HG03558 (cell line): ENCODE measurements around the gene DPYSL3.

Experiments
- ATAC-seq: cut with Tn5 transposase; IDR thresholded peaks from one replicate; pipeline ENCODE4 v1.9.1; 2021; ENCODE audit warnings: moderate number of reproducible peaks; ENCODE audit not compliant: unreplicated experiment; ENCODE audit errors: extremely low read depth

The DPYSL3 gene

DNA sequence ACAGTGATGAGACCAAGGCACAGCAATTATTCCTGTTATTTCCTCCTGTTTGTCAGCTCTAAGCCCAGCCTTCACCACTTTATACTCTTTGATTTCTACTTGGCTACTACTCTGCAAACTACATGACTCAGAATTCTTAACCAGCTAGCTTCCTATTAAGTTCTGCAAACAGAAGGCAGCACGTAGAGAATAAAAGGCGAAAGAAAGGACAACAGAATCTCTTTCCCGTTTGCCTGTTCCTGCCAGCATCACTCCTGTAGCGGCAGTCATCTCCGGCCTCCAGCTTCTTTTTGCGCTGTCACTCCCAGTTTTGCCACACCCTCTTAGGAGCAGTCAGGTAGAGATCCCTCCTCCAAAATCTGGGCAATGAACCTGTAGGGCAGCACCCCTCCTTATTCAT is 29.9 kb downstream of the DPYSL3 start:
- no peak for ATAC-seq

DNA sequence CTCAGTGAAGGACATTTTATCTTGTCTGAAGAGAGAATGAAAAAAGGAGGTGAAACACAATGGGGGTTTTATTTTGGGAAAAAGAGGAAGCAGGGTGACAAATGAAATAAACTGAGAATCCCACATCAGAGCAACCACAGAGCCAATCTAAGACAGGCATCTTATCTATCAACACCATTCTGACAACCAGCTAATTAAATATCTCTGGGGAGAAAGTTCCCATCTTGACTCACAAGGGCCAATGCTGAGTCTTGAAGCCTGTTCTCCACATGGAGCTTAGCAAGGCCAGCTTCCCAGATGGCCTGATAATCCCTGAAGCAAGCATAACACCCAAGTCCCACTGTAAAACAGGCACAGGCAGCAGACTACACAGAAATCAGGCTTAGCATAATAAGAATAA is 30.4 kb downstream of the DPYSL3 start:
- ATAC-seq = no peak

DNA sequence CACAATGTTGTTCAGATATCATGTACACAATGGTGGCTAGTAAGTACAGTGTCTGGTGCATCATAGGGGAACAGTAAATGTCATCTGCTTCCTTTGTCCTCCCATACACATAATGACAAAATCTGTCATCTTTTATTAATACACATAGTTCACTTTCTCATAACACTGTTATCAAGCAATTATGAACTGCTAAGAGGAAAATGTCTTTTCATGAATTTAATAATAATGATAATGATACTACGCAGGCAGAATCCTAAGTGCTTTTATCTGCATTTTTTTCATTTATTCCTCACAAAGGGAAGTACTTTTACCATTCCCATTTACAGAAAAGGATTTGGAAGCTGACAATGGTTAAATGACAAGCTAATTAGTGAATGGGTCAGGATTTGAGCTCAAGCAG is 35.7 kb downstream of the DPYSL3 start:
- ATAC-seq = no peak

DNA sequence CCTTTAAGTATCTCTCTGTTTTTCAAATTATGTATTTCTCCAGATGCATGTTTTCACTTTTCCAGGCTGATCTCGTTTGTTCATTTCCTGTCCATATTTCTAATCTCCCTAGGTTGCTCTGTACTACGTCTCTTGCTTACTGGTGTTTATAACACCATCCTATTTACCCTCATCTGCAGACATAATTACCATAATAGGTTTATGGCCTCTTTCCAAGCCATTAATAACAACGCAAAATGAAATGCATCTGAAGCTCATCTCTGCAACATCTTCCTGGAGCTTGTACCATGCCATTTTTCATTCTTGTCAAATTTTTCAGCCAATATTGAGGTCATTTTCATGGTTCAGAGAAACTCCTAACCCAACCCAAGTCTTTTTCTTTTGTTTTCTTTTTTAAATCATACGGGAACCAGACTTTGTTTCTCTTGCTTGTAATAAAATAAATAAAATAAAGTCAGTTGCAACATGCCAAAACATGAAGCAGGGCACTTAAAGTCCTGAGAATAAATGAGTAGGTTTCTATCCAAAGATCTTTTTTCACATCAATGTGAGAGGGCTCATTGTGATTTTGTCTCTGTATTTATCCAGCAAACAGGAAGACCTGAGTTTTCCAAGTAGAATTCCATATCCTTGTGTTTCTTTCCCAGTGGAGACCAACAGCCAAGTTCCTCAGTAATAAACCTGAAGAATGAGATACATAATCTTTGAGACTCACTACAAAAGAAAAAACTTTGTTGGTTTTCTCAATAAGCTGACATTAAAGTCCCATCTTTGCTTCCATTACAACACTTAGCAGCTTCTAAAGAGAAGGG is 37.0 kb downstream of the DPYSL3 start:
- ATAC-seq = no peak

- ATAC-seq = no peak
Measured at GRCh38 chr5:147467973-147468508, 41.8 kb downstream of the DPYSL3 start.

DNA sequence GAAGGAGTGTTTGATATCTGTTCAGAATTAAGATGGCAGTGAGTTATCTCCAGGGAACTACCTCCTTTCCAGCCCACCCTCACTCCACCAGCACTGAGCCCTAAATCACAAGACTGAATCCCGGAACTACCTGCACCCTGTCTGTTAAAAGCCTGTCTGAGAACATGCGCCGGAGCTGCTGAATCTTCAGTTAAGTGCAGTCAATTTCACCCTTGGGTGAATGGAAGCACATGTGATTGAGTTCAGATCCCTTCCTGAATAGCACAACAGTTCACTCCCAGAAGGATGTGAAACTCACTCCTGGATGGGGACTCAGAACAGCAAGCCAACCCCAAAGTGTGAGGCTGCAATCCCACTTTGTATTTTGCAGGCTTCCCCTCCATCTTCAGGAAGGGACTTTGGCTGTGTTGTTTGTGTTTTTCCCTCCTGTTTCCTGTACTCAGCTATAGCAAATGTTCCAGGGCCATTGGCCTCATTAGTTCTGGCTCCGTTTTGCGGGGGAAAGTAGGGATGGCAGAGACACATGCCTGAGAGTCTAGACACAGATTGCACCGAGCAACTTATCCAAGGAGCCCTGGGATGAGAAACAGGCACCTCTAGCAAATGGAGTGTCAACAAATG is 43.4 kb downstream of the DPYSL3 start:
- no peak for ATAC-seq

DNA sequence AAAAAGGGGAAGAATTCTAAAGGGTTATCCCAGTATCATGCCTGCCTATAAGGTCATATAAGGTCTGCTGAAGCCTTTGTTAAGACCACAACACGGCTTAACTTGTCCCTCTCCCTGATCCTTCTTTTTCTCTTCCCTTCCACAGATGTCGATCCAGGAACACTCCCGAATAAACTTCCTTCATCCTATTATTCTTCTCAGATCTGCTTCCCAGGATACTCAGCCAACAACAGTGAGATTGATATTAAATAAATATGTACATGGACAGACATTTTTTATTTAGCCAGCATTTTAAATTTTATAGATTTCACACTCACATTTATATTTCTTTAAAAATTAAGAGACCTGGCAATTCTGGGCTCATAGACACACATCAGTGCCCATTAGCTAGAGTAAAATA is 44.1 kb downstream of the DPYSL3 start:
- no peak for ATAC-seq

- ATAC-seq = no peak
Measured at GRCh38 chr5:147464211-147464610, 45.7 kb downstream of the DPYSL3 start.

DNA sequence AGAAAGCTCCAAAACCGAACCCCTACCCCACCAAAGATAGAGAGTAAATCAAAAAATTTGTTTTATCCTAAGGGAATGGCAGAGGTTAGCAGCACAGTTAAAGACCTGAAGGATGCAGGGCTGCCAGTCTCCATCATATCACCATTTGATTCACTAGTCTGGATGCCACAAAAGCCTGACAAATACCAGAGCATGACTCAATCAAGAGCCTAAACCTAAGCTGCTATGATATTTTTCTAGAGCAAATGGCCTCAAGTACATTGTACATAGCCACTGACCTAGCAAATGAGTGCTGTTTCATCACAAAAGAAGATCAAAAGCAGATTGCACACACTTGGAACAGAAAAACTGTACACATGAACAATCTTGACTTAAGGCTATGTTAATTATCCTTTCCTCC is 48.0 kb downstream of the DPYSL3 start:
- ATAC-seq = no peak

GRCh38 chr5:147460380-147460779 is 49.5 kb downstream of the DPYSL3 start:
- ATAC-seq = no peak

DNA sequence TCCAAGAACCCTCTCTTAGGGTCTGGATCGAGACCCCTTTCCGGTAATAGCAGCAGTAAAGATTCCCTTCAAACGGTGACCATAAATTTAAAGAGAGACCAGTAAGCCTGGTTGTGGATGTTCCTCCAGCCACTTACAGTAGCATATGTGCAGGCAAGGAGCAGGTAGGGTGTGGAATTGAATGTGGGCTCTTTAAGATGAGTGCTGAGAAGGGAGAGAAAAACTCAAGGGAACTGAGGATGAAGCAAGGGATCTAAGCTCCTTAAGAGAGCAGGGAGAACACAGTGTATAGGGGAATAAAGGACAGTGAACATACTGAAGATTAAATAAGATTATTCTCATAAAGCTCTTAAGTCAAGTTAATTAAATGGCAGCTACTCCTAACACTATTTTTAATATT is 51.3 kb downstream of the DPYSL3 start:
- ATAC-seq = no peak

- no peak for ATAC-seq
Measured at GRCh38 chr5:147455822-147456450, 53.9 kb downstream of the DPYSL3 start.

- peak; percentile 33 for ATAC-seq
Measured at GRCh38 chr5:147454996-147455677, 54.7 kb downstream of the DPYSL3 start.

DNA sequence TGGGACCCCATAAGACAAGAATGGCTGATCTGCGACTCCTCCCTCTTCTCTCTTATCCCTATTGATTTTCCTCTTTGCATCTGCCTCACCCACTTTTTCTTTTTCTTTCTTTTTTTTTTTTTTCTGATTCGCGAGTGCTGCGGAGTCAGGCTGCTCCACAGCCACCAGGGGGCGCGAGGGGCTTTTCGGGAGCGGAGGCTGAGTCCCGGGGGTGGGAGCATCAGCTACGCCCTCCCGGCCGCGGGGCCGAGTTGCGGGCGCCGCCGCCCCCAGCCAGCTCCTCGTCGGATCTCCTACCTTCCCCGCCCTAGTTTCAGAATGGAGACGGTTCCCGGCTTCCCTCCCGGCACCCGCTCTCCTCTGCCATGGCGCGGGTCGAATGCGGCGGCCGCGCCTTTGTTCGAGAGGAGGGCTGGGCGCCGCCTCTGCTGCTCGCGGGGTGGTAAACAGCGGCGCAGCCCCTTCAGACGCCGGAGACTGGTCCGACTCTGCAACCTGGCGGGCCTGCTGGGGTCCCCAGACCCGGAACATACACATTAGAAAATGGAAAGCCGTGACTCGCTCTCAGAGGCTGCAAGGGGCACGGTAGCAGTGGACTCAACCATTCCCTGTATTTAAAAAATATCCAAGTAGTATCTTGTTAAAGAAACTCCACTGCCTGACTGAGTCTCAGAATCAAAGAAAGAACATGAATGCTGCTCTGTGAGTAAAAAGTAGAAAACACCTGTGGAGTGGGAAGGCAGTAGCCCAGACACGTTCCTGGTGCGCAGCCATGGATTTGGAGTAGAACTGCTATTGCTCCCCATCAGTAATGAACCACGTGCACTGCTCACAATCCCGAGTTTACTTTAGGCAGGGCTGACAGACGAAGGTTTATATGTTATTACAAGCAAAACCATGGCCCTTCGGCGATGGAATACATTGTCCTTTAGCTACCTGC is 55.7 kb downstream of the DPYSL3 start:
- ATAC-seq = peak; percentile 63

- no peak for ATAC-seq
Measured at GRCh38 chr5:147452165-147452811, 57.6 kb downstream of the DPYSL3 start.

DNA sequence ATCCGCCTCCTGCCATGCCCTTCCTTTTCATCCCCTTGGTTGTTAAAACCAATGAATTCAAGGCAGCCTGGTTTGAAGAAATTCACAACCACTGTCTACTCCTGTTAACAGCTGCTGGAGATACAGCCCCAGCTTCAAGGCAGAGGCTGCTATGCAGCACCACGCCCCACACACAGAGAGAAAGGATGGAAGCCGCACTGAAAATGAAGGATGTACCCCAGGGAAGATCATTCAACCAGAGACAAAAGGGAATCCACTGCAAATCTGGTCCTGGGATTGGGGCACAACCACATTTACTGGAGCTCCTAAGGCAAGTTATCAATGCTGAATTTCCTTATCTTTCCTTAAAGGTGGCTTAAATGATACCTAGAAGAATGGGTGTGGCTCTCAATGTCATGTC is 58.7 kb downstream of the DPYSL3 start:
- ATAC-seq = no peak

- no peak for ATAC-seq
Measured at GRCh38 chr5:147450606-147451005, 59.3 kb downstream of the DPYSL3 start.

GRCh38 chr5:147448766-147449165 is 61.1 kb downstream of the DPYSL3 start:
- no peak for ATAC-seq

DNA sequence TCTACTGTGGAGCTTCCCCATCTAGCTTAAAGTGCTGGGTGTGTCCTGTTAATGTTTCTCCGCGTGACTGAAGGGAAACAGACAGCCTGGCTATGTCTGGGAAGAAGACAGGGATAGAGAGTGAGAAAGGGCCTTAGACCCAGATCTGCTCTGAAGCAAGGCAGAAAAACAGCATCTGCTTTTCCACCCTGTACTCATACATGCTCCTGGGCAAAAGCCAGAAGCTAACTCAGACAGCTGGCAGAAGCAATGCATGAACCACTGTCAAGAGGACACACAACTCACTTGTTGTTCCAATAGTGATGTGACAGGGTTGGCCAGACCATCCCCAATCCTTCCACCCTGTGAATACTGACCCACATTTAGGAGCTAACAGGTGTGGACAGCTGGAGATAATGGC is 63.3 kb downstream of the DPYSL3 start:
- ATAC-seq = no peak
